Thymus (tissue), 11 donors: ENCODE results near the gene CRISP2. TPM values are rescaled to one million over a fixed set of nuclear protein-coding genes. Genes with fewer than 3 reads are reported as not detected.

Experiments used
- DNase-seq, 9 donors: peaks; one replicate each; pipeline ENCODE4 v3.0.0-alpha.2; 2013; ENCODE audit warnings: low spot score in 9 of 9, low read depth in 6 of 9, missing footprints in 1 of 9
- H3K27ac ChIP-seq, 2 donors: one replicate each; pipeline ENCODE4 v1.5.1; 2013; ENCODE audit warnings: control low read depth in 1 of 2, low read depth in 1 of 2, low read length in 1 of 2, mild to moderate bottlenecking in 1 of 2, moderate library complexity in 1 of 2
- H3K27me3 ChIP-seq, 2 donors: one replicate each; pipeline ENCODE4 v1.5.1; 2013; ENCODE audit warnings: low read length in 1 of 2; ENCODE audit not compliant: control insufficient read depth in 2 of 2, insufficient read depth in 1 of 2
- H3K36me3 ChIP-seq, 2 donors: one replicate each; pipeline ENCODE4 v1.5.1; 2013; ENCODE audit warnings: low read length in 1 of 2, mild to moderate bottlenecking in 1 of 2, moderate library complexity in 1 of 2; ENCODE audit not compliant: control insufficient read depth in 2 of 2, insufficient read depth in 2 of 2
- H3K4me1 ChIP-seq, 2 donors: one replicate each; pipeline ENCODE4 v1.5.1; 2013; ENCODE audit warnings: low read length in 2 of 2; ENCODE audit not compliant: control insufficient read depth in 2 of 2, insufficient read depth in 2 of 2
- H3K4me3 ChIP-seq, 2 donors: one replicate each; pipeline ENCODE4 v1.5.1; 2013; ENCODE audit warnings: low read length in 2 of 2, control low read depth in 1 of 2, mild to moderate bottlenecking in 1 of 2
- H3K9me3 ChIP-seq, 2 donors: one replicate each; pipeline ENCODE4 v1.5.1; 2013; ENCODE audit warnings: low read length in 1 of 2, mild to moderate bottlenecking in 1 of 2; ENCODE audit not compliant: control insufficient read depth in 2 of 2, insufficient read depth in 1 of 2
- WGBS: extraction: QIAGEN DNeasy Blood & Tissue Kit; methylation state at CpG from one replicate; pipeline ENCODE4 v1.1.7; 2013; 5-methylcytosine and 5-hydroxymethylcytosine counted together
- polyA plus RNA-seq: library from polyadenylated mRNA; stranded (reverse); fragments of 200-250 nt; gene quantifications from one replicate; pipeline ENCODE4 v1.2.3, GENCODE V29; 2013
- total RNA-seq: library from RNA; stranded (reverse); fragments of 120-200 nt; gene quantifications from one replicate; pipeline ENCODE4 v1.2.4, GENCODE V29; 2013
- donor health status: healthy.

Gene CRISP2
- total and polyA plus RNA-seq, 2 donors: 0.05 to 0.14 TPM

GRCh38 chr6:49721297-49721696 is 8.0 kb upstream of the CRISP2 start:
- DNase-seq: no peak
- H3K27ac ChIP-seq: no peak overlapping the region
- H3K36me3 ChIP-seq: no peaks in the 10 kb centered on the region
- no peaks in the 10 kb centered on the region for H3K27me3 ChIP-seq
- no peaks in the 10 kb centered on the region for H3K9me3 ChIP-seq
- 87% methylated on average over 2 of the region's 2 CpGs for WGBS
- no peak overlapping the region for H3K4me3 ChIP-seq
- H3K4me1 ChIP-seq: no peaks in the 10 kb centered on the region

- H3K27me3 ChIP-seq: no peaks in the 10 kb centered on the region
- H3K4me3 ChIP-seq: no peak overlapping the region
- no peak for DNase-seq
- no peaks in the 10 kb centered on the region for H3K9me3 ChIP-seq
- H3K27ac ChIP-seq: no peak overlapping the region
- no peaks in the 10 kb centered on the region for H3K4me1 ChIP-seq
- no peaks in the 10 kb centered on the region for H3K36me3 ChIP-seq
- WGBS: 92% methylated on average over 7 of the region's 7 CpGs
These were observed 7.0 kb upstream of the CRISP2 start for GRCh38 chr6:49720372-49720771.

GRCh38 chr6:49698478-49698877 is 14.9 kb downstream of the CRISP2 start:
- H3K9me3 ChIP-seq: peaks cover 0 to 3% of the 10 kb centered on the region in 2 donors
- H3K4me1 ChIP-seq: no peaks in the 10 kb centered on the region
- H3K27ac ChIP-seq: no peak overlapping the region
- H3K36me3 ChIP-seq: no peaks in the 10 kb centered on the region
- DNase-seq: no peak
- H3K4me3 ChIP-seq: no peak overlapping the region
- H3K27me3 ChIP-seq: no peaks in the 10 kb centered on the region

- Histone ChIP-seq H3K4me3 (no peak overlapping the region), H3K27me3 (no peaks in the 10 kb centered on the region), H3K36me3 (no peaks in the 10 kb centered on the region), H3K27ac (no peak overlapping the region), H3K4me1 (no peaks in the 10 kb centered on the region), H3K9me3 (peaks cover 0 to 3% of the 10 kb centered on the region in 2 donors)
- no peak for DNase-seq
- WGBS: 33% methylated on average over 1 of the region's 1 CpG
These were observed 19.8 kb downstream of the CRISP2 start for GRCh38 chr6:49693512-49693911.

GRCh38 chr6:49692534-49692933 is 20.8 kb downstream of the CRISP2 start:
- 83% methylated on average over 2 of the region's 2 CpGs for WGBS
- H3K27ac ChIP-seq: no peak overlapping the region
- peaks cover 0 to 3% of the 10 kb centered on the region in 2 donors for H3K9me3 ChIP-seq
- no peak for DNase-seq
- no peak overlapping the region for H3K4me3 ChIP-seq
- no peaks in the 10 kb centered on the region for H3K27me3 ChIP-seq
- H3K4me1 ChIP-seq: no peaks in the 10 kb centered on the region
- H3K36me3 ChIP-seq: no peaks in the 10 kb centered on the region

GRCh38 chr6:49676671-49677281 is 36.6 kb downstream of the CRISP2 start:
- Histone ChIP-seq H3K4me3 (no peak overlapping the region), H3K4me1 (no peaks in the 10 kb centered on the region), H3K36me3 (no peaks in the 10 kb centered on the region), H3K9me3 (no peaks in the 10 kb centered on the region), H3K27ac (no peak overlapping the region), H3K27me3 (no peaks in the 10 kb centered on the region)
- WGBS: 83% methylated on average over 4 of the region's 4 CpGs
- DNase-seq: no peak

- no peak overlapping the region for H3K27ac ChIP-seq
- no peak for DNase-seq
- H3K27me3 ChIP-seq: no peaks in the 10 kb centered on the region
- no peaks in the 10 kb centered on the region for H3K36me3 ChIP-seq
- H3K4me3 ChIP-seq: no peak overlapping the region
- no peaks in the 10 kb centered on the region for H3K4me1 ChIP-seq
- WGBS: 98% methylated on average over 1 of the region's 1 CpG
- H3K9me3 ChIP-seq: no peaks in the 10 kb centered on the region
These were observed 37.5 kb downstream of the CRISP2 start for GRCh38 chr6:49675816-49676215.

- H3K4me3 ChIP-seq: no peak overlapping the region
- DNase-seq: no peak
- H3K9me3 ChIP-seq: no peaks in the 10 kb centered on the region
- H3K36me3 ChIP-seq: no peaks in the 10 kb centered on the region
- H3K4me1 ChIP-seq: no peaks in the 10 kb centered on the region
- no peaks in the 10 kb centered on the region for H3K27me3 ChIP-seq
- no peak overlapping the region for H3K27ac ChIP-seq
These were observed 45.2 kb downstream of the CRISP2 start for GRCh38 chr6:49668083-49668511.

GRCh38 chr6:49666930-49667757 is 46.2 kb downstream of the CRISP2 start:
- no peaks in the 10 kb centered on the region for H3K27me3 ChIP-seq
- no peak overlapping the region for H3K27ac ChIP-seq
- H3K9me3 ChIP-seq: no peaks in the 10 kb centered on the region
- 16% methylated on average over 5 of the region's 5 CpGs for WGBS
- no peak overlapping the region for H3K4me3 ChIP-seq
- no peak for DNase-seq
- H3K36me3 ChIP-seq: no peaks in the 10 kb centered on the region
- H3K4me1 ChIP-seq: no peaks in the 10 kb centered on the region
